IPS-20b (cell line): Measurements from ENCODE around the gene CA11.

ENCODE experiments used
- H3K27ac ChIP-seq: one replicate; pipeline ENCODE4 v1.5.1; 2013; ENCODE audit warnings: low read length
- H3K27me3 ChIP-seq: 2 replicates; pipeline ENCODE4 v1.6.1; 2013; ENCODE audit warnings: mild to moderate bottlenecking, low read length, inconsistent platforms; ENCODE audit not compliant: insufficient read depth
- H3K36me3 ChIP-seq: 2 replicates; pipeline ENCODE4 v1.6.1; 2013; ENCODE audit warnings: low read depth, mild to moderate bottlenecking, inconsistent platforms, low read length, moderate library complexity; ENCODE audit not compliant: insufficient read depth
- H3K4me1 ChIP-seq: 2 replicates; pipeline ENCODE4 v1.6.1; 2013; ENCODE audit warnings: mild to moderate bottlenecking, control low read depth, inconsistent platforms, low read length, moderate library complexity; ENCODE audit not compliant: insufficient read depth
- H3K4me3 ChIP-seq: 2 replicates; pipeline ENCODE4 v1.5.1; 2013; ENCODE audit warnings: mild to moderate bottlenecking, low read length, inconsistent platforms
- H3K9ac ChIP-seq: 2 replicates; pipeline ENCODE4 v1.6.1; 2013; ENCODE audit warnings: low read depth, mild to moderate bottlenecking, inconsistent platforms, low read length, moderate library complexity
- H3K9me3 ChIP-seq: 2 replicates; pipeline ENCODE4 v1.6.1; 2013; ENCODE audit warnings: mild to moderate bottlenecking, low read depth, low read length, inconsistent platforms; ENCODE audit not compliant: insufficient read depth

Gene CA11

DNA sequence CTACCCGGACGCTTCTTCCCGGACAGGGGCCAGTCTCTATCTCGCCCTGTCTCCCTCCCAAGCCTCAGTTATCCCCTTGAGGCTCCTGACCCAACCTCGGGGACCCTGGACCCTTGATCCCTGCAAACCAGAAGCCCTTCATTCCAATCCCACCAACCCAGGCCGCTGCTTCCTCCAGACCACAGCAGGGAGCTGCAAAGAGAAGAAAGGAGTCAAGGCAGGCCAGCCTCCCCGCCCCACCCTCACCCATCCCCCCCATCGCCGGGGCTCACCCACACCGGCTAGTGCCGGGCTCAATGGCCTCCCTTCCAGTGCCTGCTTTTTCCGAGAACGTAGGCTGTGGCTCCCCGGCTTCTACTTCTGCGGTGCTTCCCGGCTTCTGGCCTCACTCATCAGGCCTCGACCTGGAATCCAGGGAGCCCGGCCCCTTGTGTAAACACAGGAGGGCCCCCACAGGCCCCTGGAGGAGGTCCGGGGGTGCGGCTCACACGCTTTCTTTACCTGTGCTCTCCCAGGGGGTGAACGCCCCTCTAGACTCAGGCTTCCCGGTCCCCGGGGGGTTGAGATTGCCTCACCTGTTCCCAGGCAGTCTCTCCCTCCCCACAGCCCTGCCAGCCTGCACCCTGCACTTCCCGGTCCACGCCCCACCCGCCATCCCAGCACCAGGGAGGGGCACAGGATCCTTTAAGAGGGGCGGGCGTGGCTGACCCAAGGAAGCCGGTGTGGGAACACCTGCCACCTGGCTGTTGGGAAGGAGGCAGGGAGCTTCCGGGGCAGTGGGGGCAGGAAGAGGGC is 31.4 kb downstream of the CA11 start, which contains the start of gene FAM83E:
FAM83E (minus strand) TSS at position 641 of the 795 bp plus-strand sequence. CDS start 1,704 bp downstream, outside the sequence.
- Histone ChIP-seq H3K4me1 (peaks cover 15% of the 10 kb centered on the region), H3K36me3 (peaks cover 35% of the 10 kb centered on the region), H3K4me3 (peak within 1 kb of the TSS; percentile 40), H3K9me3 (no peaks in the 10 kb centered on the region), H3K27ac (peak within 1 kb of the TSS; percentile 67), H3K9ac (peak within 1 kb of the TSS; percentile 74), H3K27me3 (no peaks in the 10 kb centered on the region)

DNA sequence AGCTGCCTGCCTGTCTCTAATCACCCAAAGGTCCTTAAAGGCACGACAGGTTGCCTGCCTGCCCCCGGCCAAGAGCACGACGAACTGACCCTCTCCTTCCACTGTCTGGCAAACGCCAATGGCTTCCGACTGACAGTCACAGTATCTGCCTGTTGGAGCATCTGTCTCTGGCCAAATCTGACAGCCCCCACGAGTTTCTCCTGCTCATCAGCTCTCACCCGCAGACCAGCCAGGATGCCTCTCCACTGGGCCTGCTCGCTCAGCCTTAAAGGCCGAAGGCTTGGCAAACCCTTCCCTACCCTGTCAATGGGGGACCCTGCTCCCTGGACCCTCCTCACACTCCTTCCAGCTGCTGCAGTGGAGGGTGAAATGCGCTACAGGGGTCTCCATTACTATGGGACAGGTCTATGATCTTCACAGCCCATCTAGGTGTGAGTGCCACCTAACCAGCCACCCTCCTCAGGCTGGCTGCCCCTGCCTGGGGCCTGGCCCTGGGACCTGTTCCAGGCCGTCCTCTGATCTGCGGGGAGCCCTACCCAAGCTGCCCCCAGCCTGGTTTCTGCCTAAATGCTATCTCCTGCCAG is 32.0 kb downstream of the CA11 start:
- Histone ChIP-seq H3K4me1 (peaks cover 15% of the 10 kb centered on the region), H3K36me3 (peaks cover 35% of the 10 kb centered on the region), H3K9me3 (no peaks in the 10 kb centered on the region), H3K9ac (peak overlapping the region; percentile 74), H3K27ac (peak overlapping the region; percentile 67), H3K4me3 (peak overlapping the region; percentile 40), H3K27me3 (no peaks in the 10 kb centered on the region)

DNA sequence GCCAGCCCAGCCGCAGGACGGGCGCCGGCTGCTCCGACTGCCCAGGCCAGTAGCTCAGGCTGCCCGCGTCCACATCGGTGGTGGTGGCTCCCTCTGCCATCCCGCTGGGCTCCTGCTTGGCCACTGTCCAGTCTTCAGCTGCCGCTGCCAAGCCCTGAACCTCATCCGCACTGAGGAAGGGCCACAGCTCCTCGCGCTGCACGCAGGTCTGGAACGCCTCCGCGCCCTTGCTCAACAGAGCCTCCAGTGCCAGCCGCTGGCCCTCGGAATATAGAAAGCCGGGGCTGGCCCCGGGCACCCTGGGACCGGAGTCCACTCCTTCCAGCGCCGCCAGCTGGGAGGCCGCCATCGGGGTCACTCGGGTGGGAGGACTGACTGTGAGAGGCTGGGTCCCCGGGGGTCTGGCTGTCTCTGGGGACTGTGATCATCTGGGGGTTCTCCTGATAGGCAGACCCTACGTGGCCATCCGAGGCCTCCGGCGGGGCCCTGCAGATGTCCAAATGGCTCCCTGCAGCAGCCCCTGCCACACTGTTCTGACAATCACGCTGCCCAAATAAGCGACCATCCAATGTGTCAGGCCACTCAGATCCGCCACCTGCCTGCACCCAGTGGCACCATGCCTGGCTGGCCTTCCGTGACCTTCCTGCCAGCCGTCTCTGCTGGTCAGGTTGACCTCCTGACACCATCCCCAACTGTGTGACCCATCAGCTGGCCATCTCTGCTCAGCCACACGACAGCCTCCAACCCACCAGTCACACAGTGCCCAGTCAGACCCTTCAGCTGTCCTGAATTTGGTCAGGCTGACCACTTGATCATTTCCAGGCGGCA is 32.7 kb downstream of the CA11 start:
- Histone ChIP-seq H3K9ac (peak overlapping the region; percentile 74; the same call in 1 of the 2 replicates), H3K4me3 (no peak overlapping the region), H3K36me3 (peaks cover 32% of the 10 kb centered on the region), H3K4me1 (peaks cover 15% of the 10 kb centered on the region), H3K27me3 (no peaks in the 10 kb centered on the region), H3K27ac (peak overlapping the region; percentile 67), H3K9me3 (no peaks in the 10 kb centered on the region)

DNA sequence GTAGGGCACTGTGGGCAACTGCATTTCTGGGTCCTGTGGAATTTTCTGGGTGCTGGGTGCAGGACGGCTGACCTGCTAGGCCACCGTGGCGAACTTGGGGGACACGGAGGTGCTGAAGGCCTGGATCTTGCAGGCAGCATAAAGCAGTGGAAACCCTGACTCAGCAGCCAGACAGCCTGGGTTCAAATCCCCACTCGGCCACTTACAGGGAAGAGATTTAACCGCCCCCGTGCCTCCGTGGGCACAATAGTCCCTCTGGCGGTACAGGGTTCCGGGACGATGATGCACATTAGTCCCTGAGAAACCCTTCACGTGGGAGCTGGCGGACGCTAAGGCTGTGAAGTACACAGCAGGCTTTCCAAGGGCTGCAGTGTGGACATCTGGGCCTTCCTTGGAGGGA is 34.1 kb downstream of the CA11 start:
- no peaks in the 10 kb centered on the region for H3K9me3 ChIP-seq
- H3K9ac ChIP-seq = no peak overlapping the region
- no peaks in the 10 kb centered on the region for H3K27me3 ChIP-seq
- H3K36me3 ChIP-seq = peaks cover 18% of the 10 kb centered on the region
- no peak overlapping the region for H3K27ac ChIP-seq
- H3K4me3 ChIP-seq = no peak overlapping the region
- H3K4me1 ChIP-seq = peaks cover 9% of the 10 kb centered on the region

DNA sequence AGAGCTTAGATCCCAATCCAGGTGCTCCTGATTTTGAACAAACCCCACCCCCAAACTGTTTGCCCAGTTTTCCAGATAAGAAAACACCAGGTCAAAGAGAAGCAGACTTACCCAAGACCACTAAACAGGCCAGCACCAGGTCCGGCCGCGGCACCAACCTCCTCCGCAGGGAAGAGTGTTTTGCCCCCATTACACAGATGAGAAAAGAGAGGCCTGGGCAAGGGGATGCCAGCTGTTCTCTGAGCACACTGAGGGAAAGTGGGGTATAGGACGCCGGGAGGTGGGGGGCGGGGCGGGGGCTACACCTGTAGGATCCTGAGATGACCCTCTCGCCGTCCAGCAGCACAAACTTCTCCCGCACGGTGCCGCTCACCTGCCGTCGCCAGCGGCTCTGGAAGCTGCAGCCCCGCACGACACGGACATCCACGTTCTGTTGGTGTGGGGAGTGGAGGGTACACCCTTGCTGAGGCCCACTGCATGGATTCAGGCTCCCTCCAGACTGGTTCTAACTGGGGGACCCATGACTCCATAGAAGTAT is 36.3 kb downstream of the CA11 start:
- Histone ChIP-seq H3K27me3 (no peaks in the 10 kb centered on the region), H3K9me3 (no peaks in the 10 kb centered on the region), H3K36me3 (no peaks in the 10 kb centered on the region; the same call in 1 of the 2 replicates), H3K4me3 (no peak overlapping the region), H3K4me1 (peaks cover 6% of the 10 kb centered on the region), H3K9ac (no peak overlapping the region), H3K27ac (no peak overlapping the region)

DNA sequence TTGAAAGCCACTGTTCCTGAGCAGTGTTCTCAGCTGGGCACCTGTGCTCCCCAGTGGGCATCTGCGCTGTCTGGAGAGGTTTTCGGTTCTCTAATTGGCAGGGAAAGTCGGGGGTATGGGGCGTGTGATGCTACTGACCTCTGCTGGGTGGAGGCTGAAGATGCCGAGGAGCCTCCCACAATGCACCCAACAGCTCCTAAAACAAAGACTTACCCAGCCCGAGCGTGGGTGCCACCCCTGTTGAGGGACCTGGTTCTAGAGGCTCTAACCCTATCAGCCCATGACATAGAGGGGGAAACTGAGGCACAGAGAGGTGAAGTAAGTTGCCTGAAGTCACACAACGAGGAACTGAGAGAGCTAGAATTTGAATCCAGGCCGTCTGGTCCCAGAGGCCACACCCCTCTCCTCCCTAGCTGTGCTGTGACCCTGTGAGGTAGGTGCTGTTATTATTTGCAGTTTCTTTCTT is 37.2 kb downstream of the CA11 start:
- H3K9ac ChIP-seq = no peak overlapping the region
- H3K27me3 ChIP-seq = no peaks in the 10 kb centered on the region
- H3K4me3 ChIP-seq = peak overlapping the region; percentile 6; the same call in 1 of the 2 replicates
- peaks cover under 1% of the 10 kb centered on the region; the same call in 1 of the 2 replicates for H3K4me1 ChIP-seq
- H3K27ac ChIP-seq = no peak overlapping the region
- H3K36me3 ChIP-seq = no peaks in the 10 kb centered on the region; the same call in 1 of the 2 replicates
- no peaks in the 10 kb centered on the region for H3K9me3 ChIP-seq

DNA sequence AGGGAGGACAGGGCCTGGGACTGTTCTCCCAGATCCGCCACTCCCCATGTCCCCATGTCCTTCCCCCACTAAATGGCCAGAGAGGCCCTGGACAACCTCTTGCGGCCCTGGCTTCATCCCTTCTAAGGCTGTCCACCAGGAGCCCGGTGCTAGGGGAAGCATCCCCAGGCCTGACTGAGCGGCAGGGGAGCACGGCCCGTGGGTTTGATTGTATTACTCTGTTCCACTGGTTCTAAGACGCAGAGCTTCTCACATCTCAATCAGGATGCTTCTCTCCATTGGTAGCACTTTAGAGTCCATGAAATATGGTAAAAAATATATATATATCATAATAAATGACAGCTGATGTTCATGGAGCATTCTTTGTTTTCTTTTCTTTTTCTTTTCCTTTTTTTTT is 38.6 kb downstream of the CA11 start:
- H3K36me3 ChIP-seq = no peaks in the 10 kb centered on the region
- H3K9ac ChIP-seq = no peak overlapping the region
- H3K4me3 ChIP-seq = no peak overlapping the region
- no peaks in the 10 kb centered on the region for H3K4me1 ChIP-seq
- no peaks in the 10 kb centered on the region for H3K27me3 ChIP-seq
- H3K9me3 ChIP-seq = no peaks in the 10 kb centered on the region
- H3K27ac ChIP-seq = no peak overlapping the region

DNA sequence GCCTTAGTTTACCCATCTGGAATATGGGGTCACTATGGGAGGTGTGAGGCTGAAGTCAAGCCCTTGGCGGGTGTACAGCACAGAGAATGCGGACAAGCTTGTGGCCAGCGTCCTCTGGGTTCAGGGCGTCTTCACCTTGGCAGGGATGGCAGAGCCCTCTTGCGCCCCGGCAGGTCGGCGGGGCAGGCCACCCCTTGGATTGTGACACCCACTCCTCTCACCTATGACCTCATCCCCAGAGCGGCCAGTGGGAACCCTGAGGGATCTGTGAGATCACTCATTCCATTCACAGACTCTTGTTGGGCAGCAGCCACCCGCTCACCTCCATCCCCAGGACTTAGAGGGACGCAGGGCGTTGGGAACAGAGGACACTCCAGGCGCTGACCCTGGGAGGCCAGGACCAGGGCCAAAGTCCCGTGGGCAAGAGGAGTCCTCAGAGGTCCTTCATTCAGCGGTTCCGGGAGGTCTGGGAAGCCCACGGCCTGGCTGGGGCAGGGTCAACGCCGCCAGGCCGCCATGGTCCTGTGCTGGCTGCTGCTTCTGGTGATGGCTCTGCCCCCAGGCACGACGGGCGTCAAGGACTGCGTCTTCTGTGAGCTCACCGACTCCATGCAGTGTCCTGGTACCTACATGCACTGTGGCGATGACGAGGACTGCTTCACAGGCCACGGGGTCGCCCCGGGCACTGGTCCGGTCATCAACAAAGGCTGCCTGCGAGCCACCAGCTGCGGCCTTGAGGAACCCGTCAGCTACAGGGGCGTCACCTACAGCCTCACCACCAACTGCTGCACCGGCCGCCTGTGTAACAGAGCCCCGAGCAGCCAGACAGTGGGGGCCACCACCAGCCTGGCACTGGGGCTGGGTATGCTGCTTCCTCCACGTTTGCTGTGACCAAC is 39.3 kb downstream of the CA11 start, which contains the start of gene SPACA4:
SPACA4 (plus strand) TSS at position 280 of the 896 bp plus-strand sequence; CDS start at position 517, 237 bp downstream.
- Histone ChIP-seq H3K4me1 (no peaks in the 10 kb centered on the region), H3K9me3 (no peaks in the 10 kb centered on the region), H3K36me3 (no peaks in the 10 kb centered on the region), H3K9ac (no peak within 1 kb of the TSS), H3K27ac (no peak within 1 kb of the TSS), H3K27me3 (no peaks in the 10 kb centered on the region), H3K4me3 (no peak within 1 kb of the TSS)

DNA sequence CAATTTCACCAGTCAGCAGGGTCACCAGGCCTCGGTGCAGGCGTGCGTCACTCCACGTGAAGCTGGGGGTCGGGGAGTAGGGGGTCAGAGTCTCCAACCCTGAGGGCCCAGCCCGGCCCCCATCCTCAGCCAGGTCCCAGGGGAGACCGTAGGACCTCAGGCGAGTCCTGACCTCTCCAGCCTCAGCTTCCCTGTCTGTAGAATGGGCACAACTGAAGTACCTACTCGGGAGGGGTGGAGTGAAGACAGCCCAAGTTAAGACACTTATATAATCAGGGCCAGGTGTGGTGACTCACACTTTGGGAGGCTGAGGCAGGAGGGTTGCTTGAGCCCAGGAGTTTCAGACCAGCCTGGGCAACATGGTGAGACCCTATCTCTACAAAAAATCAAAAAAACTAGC is 42.1 kb downstream of the CA11 start:
- H3K4me3 ChIP-seq = no peak overlapping the region
- H3K9me3 ChIP-seq = no peaks in the 10 kb centered on the region
- H3K27ac ChIP-seq = no peak overlapping the region
- H3K36me3 ChIP-seq = no peaks in the 10 kb centered on the region
- no peaks in the 10 kb centered on the region for H3K4me1 ChIP-seq
- H3K9ac ChIP-seq = no peak overlapping the region
- H3K27me3 ChIP-seq = no peaks in the 10 kb centered on the region

DNA sequence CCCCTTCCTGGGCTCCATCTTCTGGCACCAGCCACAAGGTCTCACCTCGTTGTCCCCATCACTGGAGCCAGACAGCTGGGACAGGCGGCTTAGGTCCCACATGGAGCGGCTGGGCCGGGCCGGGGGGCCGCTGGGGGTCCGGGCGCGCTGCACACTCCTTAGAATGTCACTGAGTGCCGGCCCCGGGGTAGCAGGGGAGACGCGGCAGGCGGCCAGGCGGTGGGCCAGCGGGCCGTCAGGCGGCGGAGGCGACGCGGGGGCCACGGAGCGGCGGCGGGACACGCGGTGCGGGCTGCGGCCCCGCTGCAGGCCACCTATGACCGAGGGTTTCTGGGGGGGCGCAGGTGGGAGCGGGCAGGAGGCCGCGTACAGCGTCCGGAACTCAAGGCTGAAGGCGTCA is 42.5 kb downstream of the CA11 start:
- Histone ChIP-seq H3K9me3 (no peaks in the 10 kb centered on the region), H3K9ac (no peak overlapping the region), H3K4me1 (no peaks in the 10 kb centered on the region), H3K27me3 (no peaks in the 10 kb centered on the region), H3K36me3 (no peaks in the 10 kb centered on the region), H3K4me3 (no peak overlapping the region), H3K27ac (no peak overlapping the region)
